Upper lobe of left lung (tissue), 6 donors: ENCODE results near the gene MICAL3. TPM values are rescaled to one million over a fixed set of nuclear protein-coding genes. Genes with fewer than 3 reads are reported as not detected.

Source experiments
- ATAC-seq, 2 donors: fragments of 200-7000 bp; cut with Tn5 transposase; one replicate each; pipeline ENCODE4 v1.9.1; 2022; ENCODE audit warnings: mild to moderate bottlenecking in 2 of 2, moderate library complexity in 2 of 2; ENCODE audit not compliant: low FRiP score in 2 of 2
- DNase-seq, 2 donors: peaks; one replicate each; pipeline ENCODE4 v3.0.0-alpha.2; 2019 to 2020
- H3K27ac ChIP-seq, 4 donors: fragments of 200-600 bp; sonication (generic); one replicate each; pipeline ENCODE4 v1.5.1; 2016 to 2019
- H3K27me3 ChIP-seq, 4 donors: fragments of 200-600 bp; sonication (generic); one replicate each; pipeline ENCODE4 v1.5.1; 2017 to 2019
- H3K36me3 ChIP-seq, 4 donors: fragments of 200-600 bp; sonication (generic); one replicate each; pipeline ENCODE4 v1.5.1; 2016 to 2019
- H3K4me1 ChIP-seq, 4 donors: fragments of 200-600 bp; sonication (generic); one replicate each; pipeline ENCODE4 v1.5.1; 2018 to 2019
- H3K4me3 ChIP-seq, 4 donors: fragments of 200-600 bp; sonication (generic); one replicate each; pipeline ENCODE4 v1.5.1; 2017 to 2019; ENCODE audit warnings: mild to moderate bottlenecking in 2 of 4, moderate library complexity in 1 of 4
- H3K9me3 ChIP-seq, 4 donors: fragments of 200-600 bp; sonication (generic); one replicate each; pipeline ENCODE4 v1.5.1; 2018 to 2019
- CTCF ChIP-seq, 6 experiments: fragments of 450-650 bp in 4 of 6; fragments of 200-600 bp in 2 of 6; sonication (generic) in 2 of 6; IDR thresholded peaks; one replicate each; pipeline ENCODE4 v1.5.1; 2016 to 2019; ENCODE audit warnings: antibody characterized with exemption in 6 of 6
- EP300 ChIP-seq, 4 donors: sonication (generic); formaldehyde crosslinking; IDR thresholded peaks; one replicate each; pipeline ENCODE4 v1.5.1; 2017; ENCODE audit warnings: antibody characterized with exemption in 4 of 4, control low read depth in 2 of 4
- POLR2A ChIP-seq, 4 donors: fragments of 450-650 bp; IDR thresholded peaks; one replicate each; pipeline ENCODE4 v1.5.1; 2016 to 2017; ENCODE audit warnings: antibody characterized with exemption in 4 of 4, mild to moderate bottlenecking in 2 of 4
- POLR2AphosphoS5 ChIP-seq, 2 donors: sonication (generic); formaldehyde crosslinking; IDR thresholded peaks; one replicate each; pipeline ENCODE4 v1.5.1; 2017; ENCODE audit warnings: antibody characterized with exemption in 2 of 2
- WGBS, 2 donors: methylation state at CpG; one replicate each; pipeline ENCODE4 v1.1.5; 2017 to 2018; 5-methylcytosine and 5-hydroxymethylcytosine counted together
- total RNA-seq, 6 donors: library from RNA; depleted of rRNA in 4 of 6; stranded (reverse); fragments of >200 nt in 4 of 6; gene quantifications; one replicate each; pipeline versions ENCODE4 v1.1.0 to v1.2.1, GENCODE V29; 2016 to 2021
- donor health status: DM: no; HTN: no; CAD: no; lungs with moderate emphysema.
- donor health status: DM: no; HTN: yes; CAD: no; lungs with severe emphysema.

MICAL3 gene
- total RNA-seq, 6 donors from 2014 or later, result 6.4 to 39.8 (median 23.4) TPM

GRCh38 chr22:18013947-18014346, 10.4 kb downstream of the MICAL3 start:
- H3K4me3 ChIP-seq, result no peak overlapping the region
- no peak for ATAC-seq
- no peak for TF ChIP-seq POLR2A (IDR thresholded peaks at IDR 0.05)

DNA sequence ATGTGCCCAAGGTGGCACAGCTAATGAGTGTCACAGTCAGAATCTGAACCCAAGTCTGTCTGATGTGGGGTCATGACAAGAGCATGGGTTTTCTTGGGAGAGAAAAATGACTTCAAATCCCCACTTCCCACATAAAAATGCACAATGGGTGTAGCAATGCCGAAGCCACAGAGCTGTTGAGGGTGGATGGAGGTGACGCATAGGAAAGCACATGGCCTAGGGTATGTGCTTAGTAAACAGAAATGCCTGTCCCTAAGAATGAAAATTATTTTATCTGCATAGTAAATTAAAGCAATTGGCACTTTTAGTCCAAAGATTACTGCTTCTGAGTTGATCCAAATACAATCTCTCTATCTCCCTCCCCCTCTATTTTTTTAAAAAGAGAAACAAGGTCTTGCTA, 10.9 kb downstream of the MICAL3 start:
- Histone ChIP-seq H3K27ac (no peak overlapping the region), H3K36me3 (no peaks in the 10 kb centered on the region), H3K27me3 (no peaks in the 10 kb centered on the region), H3K4me1 (no peaks in the 10 kb centered on the region), H3K9me3 (no peaks in the 10 kb centered on the region), H3K4me3 (no peak overlapping the region)
- DNase-seq (no peak), ATAC-seq (no peak)
- 96 to 97% methylated on average over 2 of the region's 2 CpGs for WGBS, 2 donors
- TF ChIP-seq POLR2AphosphoS5 (IDR thresholded peaks at IDR 0.05) (no peak), CTCF (IDR thresholded peaks at IDR 0.05) (no peak), EP300 (IDR thresholded peaks at IDR 0.05) (no peak), POLR2A (IDR thresholded peaks at IDR 0.05) (no peak)

More at GRCh38 chr22:18013947-18014346, 10.4 kb downstream of the MICAL3 start:
- H3K9me3 ChIP-seq, result no peaks in the 10 kb centered on the region
- H3K36me3 ChIP-seq, result no peaks in the 10 kb centered on the region
- no peaks in the 10 kb centered on the region for H3K27me3 ChIP-seq
- H3K27ac ChIP-seq, result no peak overlapping the region
- no peaks in the 10 kb centered on the region for H3K4me1 ChIP-seq
- DNase-seq, result no peak
- WGBS, 2 donors, result 67 to 71% methylated on average over 5 of the region's 5 CpGs

DNA sequence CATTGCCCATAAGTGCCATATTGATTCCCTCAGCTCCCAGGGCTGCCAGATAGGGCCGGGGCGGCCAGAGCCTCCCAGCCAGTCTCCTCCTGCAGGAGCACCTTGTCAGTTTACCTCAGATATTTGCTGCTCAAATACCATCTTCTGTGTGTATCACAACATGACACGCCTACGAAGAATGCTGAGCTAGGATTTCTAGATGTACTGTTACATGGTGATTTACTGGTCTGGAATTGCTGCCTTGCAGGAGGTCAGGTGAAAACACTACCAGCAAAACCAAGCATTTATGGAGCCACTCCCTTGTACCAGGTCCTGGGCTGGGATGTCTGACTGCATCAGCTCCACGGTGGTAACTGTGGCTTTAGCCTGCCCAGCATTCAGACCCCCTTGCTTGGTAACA, 11.8 kb downstream of the MICAL3 start:
- 78 to 83% methylated on average over 3 to 5 of the region's 5 CpGs for WGBS, 2 donors
- TF ChIP-seq POLR2AphosphoS5 (IDR thresholded peaks at IDR 0.05) (no peak), CTCF (IDR thresholded peaks at IDR 0.05) (no peak), EP300 (IDR thresholded peaks at IDR 0.05) (no peak), POLR2A (IDR thresholded peaks at IDR 0.05) (no peak)

GRCh38 chr22:18010266-18010665, 14.1 kb downstream of the MICAL3 start:
- Histone ChIP-seq H3K4me3 (no peak overlapping the region), H3K36me3 (no peaks in the 10 kb centered on the region), H3K4me1 (no peaks in the 10 kb centered on the region), H3K27me3 (no peaks in the 10 kb centered on the region), H3K9me3 (no peaks in the 10 kb centered on the region), H3K27ac (no peak overlapping the region)
- WGBS, 2 donors, result 68 to 73% methylated on average over 1 to 2 of the region's 2 CpGs
- no peak for ATAC-seq
- DNase-seq, result no peak
- TF ChIP-seq EP300 (IDR thresholded peaks at IDR 0.05), result no peak
- no peak for TF ChIP-seq POLR2A (IDR thresholded peaks at IDR 0.05)
- no peak for TF ChIP-seq POLR2AphosphoS5 (IDR thresholded peaks at IDR 0.05)
- no peak for TF ChIP-seq CTCF (IDR thresholded peaks at IDR 0.05)

More for the DNA sequence above, 11.8 kb downstream of the MICAL3 start:
- DNase-seq (no peak), ATAC-seq (no peak)
- no peaks in the 10 kb centered on the region for H3K4me1 ChIP-seq
- no peaks in the 10 kb centered on the region for H3K27me3 ChIP-seq
- H3K36me3 ChIP-seq, result no peaks in the 10 kb centered on the region
- no peaks in the 10 kb centered on the region for H3K9me3 ChIP-seq
- H3K4me3 ChIP-seq, result no peak overlapping the region
- H3K27ac ChIP-seq, result no peak overlapping the region

DNA sequence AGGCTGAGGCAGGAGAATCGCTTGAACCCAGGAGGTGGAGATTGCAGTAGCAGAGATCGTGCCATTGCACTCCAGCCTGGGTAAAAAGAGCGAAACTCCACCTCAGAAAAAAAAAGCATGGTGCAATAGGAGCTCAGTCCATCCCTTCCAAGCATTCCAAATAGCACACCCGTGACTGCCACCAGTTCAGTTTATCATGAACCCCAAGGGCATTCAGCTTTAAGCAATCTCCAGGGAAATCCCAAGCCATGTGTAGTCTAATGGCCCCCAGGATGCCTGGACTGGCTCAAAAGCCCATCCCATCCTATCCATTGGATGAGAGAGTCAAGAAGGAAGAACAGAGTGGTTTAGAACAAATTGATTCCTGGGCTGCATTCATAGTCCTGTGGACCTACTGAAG, 16.2 kb downstream of the MICAL3 start:
- Histone ChIP-seq H3K4me3 (no peak overlapping the region), H3K4me1 (no peaks in the 10 kb centered on the region), H3K27me3 (no peaks in the 10 kb centered on the region), H3K36me3 (no peaks in the 10 kb centered on the region), H3K27ac (no peak overlapping the region), H3K9me3 (no peaks in the 10 kb centered on the region)
- 95% methylated on average over 4 of the region's 4 CpGs for WGBS, 2 donors
- TF ChIP-seq POLR2A (IDR thresholded peaks at IDR 0.05) (no peak), POLR2AphosphoS5 (IDR thresholded peaks at IDR 0.05) (no peak), CTCF (IDR thresholded peaks at IDR 0.05) (no peak), EP300 (IDR thresholded peaks at IDR 0.05) (no peak)
- ATAC-seq, result no peak
- no peak for DNase-seq
